Activated CD8-positive, alpha-beta memory T cell treated with anti-CD3 and anti-CD28 coated beads, Interleukin-2, amount 50 U/mL, for 24 hours (primary cell): ENCODE measurements around the gene SS18.

Experiments
- DNase-seq: peaks from one replicate; pipeline ENCODE4 v3.0.0-alpha.2; 2020; ENCODE audit errors: extremely low read depth

Gene SS18

DNA sequence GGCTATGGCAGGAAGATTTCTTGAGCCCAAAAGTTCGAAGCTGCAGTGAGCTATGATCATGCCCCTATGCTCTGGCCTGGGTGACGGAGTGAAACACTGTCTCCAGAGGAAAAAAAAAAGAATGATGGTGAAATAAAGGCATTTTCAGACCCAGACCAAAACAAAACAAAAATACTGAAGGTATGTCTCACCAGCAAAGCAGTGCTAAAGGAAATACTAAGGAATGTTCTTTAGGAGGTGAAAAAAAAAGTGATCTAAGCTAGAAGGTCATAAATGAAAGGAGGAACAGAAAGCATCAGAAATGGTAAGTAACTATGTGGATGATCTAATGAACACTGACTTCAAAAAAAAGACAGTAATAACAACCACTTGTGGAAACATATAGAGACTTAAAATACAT is 18.7 kb downstream of the SS18 start:
- DNase-seq = no peak

DNA sequence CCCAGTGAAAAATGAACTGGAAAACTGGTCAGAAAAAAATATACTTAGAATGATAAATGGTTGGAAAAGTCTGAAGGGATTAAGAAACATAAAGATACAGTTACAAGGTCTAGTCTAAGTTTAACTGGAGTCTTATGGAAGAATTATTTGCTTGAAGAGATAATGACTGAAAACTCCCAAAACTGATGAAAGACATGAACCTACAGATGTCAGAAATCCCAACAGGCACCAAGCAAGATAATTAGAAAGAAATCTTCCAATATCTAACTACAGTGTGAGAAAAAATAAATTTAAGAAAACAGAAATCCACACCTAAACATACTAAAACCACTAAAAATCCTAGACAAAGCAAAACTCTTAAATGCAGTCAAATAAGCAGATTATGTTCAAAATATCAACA is 19.4 kb downstream of the SS18 start:
- no peak for DNase-seq

DNA sequence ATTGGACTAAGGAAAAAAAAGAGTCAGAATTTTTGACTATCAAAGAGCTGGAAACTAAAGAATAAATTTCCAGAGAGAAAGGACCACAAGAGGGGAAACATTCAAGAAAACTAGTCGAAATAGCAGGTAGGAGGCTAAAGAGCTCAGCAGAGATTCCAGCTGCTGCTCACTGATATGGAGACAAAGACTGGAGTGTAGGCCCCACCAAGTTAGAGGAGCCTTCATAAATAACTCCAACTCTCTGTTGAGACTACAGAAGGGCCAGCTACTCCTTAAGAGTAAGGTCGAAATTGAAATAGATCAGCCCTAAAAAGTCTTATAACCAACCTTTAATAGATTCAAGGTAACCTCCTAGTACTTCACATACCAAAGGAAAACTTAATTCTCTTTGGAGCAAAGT is 31.1 kb downstream of the SS18 start:
- no peak for DNase-seq

DNA sequence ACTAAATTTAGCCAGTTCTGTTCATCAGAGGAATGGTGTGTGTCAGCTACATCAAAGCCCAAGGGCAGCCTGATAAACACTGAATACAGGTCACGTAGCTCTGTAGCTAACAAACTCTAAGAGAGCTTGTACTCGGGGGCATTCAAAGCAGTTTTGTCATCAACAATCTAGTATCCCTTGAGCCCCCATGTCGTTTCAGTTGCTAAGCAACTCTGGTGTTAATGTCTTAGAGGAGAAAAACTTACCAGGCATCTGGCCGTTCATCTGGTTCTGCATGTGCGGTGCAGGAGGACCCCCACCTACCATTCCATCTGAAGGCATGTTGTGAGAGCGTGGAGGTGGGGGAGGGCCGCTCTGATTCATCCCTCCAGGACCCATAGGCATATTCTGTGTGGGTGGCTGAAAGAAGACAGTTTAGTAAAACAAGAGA is 33.1 kb downstream of the SS18 start:
- DNase-seq = no peak

DNA sequence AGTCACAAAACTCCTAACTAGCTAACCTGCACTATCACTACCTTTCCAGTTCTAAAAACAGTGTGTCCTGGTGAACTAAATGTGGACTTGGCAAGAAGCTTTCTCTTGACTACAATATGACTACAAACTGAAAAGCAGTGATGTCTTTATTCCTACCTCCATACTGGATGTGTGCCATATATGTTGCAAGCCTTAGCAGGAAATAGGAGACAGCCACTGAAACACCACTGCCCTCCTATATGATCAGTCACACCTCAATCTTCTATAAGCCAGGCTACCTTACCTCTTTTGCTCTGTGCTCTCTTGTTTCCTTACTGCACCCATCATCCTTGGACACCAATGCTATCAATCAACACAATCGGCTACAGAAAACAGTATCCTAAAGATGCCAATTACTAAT is 34.1 kb downstream of the SS18 start:
- DNase-seq = no peak

DNA sequence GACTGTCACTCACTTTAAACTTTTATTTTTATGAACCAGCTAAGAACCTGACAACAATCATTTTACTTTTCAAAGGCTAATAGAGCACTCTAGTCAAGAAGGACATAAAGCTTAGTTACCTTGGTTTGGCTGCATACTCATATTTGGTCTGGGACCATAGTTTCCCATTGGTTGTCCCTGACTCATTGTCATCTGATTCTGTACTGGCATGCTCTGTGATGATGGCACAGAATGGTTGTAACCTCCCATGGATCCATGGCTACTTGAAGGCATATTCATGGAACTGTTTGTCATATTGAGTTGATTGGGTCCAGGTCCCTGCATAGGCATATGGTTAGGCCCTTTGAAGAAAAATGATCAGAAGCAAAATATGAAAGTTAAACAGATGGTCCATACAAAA is 37.9 kb downstream of the SS18 start:
- DNase-seq = no peak

DNA sequence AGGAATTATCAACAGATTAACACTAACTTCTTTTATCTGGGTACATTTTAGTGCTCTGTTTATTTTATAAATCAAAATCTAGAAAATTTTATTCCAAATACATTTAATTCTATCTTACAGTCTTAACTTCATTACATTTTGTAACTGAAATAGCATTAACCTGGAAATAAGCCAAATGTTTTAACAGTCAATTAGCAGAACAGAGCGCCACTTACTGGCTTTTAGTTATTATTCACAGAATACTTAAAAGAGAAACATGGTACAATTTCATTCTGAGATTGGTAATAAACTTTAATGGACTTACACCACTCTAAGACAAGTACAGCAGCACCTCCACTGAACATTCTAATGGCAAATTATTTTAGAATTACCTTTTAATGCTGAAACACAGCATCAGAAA is 38.6 kb downstream of the SS18 start:
- DNase-seq = no peak

DNA sequence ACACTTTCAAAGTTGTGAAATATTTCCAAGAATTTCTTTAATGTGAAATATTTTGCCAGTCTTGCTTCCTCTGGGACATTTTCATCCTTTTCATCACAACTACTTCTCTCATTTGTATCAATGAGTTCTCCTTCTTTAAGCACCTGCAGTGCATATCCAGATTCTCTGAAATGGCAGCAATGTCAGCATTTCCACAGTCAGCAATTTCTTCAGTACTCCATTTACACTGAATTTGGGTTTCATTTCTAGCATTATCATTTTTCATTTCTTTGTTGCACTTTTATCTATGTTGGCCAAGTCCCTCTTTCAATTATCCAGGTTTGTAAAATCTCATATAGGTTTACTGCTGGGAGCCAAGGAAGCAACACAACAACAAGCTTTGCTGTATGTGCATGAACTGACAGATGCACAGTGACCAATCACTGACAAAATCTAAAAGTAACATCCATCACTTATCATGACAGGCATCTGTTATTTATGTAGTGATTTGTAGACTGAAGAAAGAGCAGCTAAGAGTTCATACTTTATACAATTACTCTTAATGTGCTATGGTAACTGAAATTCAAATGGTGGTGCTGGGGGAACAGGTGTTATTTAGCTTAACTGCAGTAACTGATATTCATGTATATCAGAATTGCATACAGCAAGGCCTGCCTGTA is 43.9 kb downstream of the SS18 start:
- DNase-seq = no peak

DNA sequence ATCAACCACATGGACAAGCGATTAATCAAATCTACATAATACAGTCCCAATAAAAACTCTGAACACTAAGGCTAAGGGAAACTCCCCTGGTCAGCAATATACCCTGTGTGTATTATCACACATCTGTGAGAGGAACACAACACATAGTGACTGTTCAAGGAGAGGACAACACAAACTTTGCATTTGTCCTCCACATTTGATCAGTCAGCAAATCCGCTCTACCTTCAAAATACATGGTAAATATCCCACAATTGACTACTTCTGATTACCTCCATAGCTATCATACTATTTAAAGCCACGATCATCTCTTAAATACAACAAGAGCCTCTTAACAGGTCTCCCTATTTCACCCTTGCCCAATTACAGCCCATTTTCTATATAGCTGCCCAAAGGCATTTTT is 45.6 kb downstream of the SS18 start:
- DNase-seq = no peak

DNA sequence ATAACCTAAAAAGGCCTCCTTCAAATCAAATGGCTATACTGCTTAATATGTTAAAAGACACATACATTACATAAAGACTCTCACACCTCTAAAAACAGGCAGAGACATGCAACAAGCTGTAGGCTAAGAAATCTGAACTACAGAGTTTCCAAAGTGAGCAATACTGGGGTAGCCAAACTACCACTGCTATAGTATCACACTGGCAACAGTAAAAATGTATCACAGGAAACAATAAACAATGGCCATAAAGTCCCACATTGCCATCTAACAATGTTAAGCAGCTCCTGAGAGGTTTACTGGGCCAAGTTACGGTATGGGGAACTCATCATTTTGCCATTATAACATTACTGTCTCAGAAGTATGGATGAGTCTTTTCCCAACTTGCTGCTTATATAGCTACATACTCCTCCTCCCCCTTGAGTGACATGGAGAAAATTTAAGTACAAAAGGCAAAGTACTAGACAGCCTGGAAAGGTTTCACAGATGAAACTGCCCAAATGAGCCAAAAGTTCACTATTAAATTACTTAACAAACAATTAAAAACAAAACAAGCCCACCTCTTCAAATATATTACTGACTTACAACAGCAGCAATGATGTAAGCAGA is 50.3 kb downstream of the SS18 start:
- no peak for DNase-seq

DNA sequence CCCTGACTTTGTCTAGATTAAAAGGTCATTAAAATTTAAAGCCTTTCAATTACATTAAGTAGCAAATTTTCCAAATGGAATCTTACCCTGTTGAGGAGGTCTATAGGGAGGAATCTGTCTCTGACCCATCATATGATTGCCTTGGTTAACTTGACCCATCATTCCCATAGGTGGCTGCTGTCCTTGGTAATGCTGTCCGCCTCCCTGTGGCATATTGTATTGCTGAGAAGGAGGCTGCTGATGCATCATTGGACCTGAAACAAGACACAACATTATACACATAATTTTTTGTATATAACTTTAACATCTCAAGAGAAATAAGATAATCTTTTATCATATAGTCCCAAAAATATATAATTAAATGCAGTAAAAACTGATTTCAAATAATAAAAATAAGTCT is 51.2 kb downstream of the SS18 start:
- DNase-seq = no peak

DNA sequence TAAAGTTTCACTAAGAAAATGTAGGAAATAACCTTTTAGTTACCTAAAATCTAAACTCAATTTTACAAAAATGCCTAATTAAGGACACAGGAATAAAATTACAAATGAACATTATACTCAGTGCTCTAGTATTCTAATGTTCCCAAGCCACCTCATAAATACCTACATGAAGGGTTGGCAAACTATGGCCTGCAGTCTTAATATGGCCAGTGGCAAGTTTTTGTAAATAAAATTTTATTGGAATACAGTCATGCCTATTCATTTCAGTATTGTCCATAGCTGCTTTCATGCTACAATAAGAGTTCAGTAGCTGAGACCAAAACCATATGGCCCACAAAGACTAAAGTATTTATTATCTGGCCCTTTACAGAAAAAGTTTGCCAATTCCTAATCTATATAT is 53.8 kb downstream of the SS18 start:
- no peak for DNase-seq

DNA sequence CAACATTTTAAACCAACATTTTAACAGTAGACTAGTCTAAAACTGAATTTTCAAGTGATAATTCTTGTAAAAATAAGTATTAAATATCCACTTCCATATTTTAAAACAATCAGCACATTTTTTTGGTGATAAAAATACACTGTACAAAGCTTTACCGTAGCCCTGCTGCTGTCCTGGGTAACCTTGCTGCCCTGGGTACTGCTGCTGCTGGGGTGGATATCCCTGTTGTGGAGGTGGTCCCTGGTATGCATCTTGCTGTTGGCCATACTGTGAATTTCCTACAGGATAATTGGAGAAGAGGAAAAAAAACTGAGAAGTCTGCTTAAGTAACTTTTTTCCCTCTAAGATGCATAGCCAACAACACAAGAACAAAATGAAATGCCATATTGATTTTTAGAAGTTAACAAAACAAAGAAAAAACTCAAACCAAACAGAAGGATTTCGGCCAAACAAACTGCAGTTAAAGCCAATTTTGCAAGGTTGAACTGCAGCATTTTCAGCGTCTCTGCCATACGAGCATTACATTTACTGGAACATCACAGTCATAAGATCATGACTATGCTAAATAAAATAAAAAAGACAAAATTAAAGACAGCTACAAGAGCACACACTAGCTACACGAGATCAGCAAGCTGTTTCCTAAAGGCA is 55.4 kb downstream of the SS18 start:
- no peak for DNase-seq

DNA sequence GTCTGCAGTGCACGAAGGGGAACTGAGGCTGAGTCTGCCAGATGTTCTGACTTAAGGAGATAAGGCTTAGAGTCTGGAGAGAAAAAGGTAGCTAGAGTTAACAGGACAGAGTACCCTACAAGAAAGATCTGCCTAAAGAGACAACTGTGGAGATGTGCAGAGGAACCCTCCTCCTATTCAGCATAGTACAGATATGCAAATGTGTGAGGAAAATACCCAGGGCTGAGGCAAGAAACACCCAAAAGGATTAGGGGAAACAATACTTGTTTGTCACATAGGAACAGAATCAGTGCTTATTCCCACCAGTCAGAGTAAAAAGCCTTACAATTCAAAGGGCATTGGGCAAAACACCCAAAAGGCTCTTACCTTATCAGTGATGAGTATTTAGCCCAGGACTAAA is 67.8 kb downstream of the SS18 start:
- no peak for DNase-seq

DNA sequence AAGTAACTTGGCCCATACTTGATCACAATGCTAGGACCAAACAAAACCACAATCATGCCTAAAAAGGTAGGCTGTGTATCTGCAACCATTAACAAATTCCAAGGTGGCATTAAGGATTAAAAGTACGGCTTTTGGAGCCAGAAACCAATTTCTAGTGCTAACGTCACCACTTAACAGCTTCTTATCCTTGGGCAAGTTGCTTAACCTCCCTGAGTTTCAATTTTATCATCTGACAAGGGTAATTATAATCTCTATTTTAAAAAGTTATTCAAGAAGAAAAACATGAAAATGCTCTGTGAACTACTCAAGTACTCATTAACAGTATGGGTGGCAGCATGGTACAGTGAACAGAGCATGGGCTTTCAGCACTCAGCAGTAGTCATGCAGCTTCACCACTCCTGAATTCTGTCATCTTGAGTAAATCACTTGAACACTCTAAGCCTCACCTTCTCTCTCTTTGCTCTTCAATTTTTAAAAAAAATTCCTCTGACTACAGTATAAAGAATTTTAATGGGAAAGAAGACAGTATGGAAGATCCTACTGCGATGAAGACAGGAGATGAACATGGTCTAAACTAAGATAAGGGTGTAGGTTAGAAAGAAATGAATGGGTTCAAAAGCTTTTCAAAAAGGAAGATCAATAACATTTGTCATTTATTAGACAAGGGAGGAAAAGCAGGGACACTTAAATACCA is 69.2 kb downstream of the SS18 start:
- no peak for DNase-seq

DNA sequence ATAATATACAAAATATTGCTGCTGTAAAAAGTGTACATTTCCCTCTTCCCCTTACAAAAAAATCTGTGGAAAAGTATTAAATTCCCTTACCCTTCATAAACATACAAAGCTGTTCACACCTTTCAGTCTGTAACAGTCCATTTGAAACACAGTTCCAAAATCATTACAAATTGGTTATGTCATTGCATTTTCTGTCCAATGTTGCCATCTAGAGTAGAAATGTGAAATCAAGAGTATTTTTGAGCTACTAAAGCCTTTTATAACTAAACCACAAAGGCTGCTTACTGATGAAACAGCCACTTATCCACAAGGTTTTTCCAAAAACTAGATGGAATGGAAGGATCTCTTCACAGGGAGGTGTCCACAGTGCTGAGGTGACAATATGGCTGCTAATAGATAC is 72.5 kb downstream of the SS18 start:
- DNase-seq = no peak

DNA sequence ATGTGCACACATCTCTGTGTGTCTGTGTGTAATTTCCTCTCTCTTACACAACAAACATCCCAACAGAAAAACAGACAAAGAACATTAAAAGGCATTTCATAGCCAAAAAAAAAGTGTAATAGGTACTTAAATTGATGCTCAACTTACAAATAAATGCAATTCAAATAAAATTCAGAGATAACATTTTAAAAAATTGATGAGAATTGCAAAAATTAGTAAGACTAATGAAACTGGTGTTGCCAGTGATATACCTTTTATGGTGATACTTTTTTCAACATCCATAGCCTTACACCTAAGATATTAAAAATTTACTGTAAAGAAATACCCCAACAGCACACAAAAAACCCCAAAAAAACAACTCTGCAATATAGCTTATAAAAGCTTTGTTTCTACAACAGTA is 76.0 kb downstream of the SS18 start:
- DNase-seq = no peak

DNA sequence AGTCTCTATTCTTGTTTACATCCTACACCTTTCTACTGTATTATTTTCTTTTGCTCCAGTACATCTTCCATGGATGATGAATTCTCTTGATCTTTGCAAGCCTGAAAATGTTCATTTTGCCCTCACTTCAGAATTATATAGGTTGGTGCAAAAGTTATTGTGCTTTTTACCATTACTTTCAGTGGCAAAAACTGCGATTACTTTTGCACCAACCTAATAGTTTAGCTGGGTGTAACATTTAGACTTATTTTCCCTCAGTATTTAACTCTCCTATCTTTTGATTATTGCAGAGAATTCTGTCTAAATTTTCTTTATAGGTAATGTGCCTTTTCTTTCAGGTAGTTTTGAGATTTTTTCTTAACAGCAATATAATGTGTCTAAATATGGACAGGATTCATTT is 81.8 kb downstream of the SS18 start:
- DNase-seq = no peak

DNA sequence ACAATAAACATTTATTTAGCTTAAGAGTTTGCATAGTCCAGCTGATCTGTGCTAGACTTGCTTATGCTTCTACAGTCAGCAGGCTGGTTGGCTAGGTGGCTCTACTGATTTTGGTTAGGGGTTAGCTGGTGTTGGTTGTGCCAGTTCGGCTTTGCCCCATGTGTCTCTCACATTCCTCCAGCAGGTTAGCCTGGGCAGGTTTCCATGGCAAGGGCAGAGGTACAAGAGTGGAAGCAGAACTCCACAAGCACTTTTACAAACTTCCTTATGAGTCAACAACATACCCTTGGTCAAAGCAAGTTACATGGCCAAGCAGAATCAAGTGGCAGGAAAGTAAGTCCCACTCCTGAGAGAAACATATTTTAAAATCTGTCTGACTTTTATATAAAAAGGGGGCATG is 82.3 kb downstream of the SS18 start:
- no peak for DNase-seq

DNA sequence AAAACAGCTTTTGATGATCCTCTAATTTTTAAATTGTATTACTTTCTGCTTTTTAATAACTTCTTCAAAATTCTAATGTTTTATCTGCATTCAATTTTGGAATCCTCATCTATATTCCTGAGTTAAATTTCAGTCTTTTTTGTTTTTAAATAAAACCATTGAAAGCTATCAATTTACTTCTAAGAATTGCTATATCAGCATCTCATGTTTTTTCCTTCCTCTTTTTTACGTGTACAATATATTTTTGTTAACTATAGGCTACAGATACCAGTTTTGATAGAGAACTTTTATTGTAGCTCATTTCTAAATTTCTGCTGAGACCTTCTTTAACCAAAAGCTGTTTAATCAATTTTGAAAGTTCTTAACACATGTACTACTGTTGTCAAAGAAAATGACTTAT is 84.5 kb downstream of the SS18 start:
- no peak for DNase-seq

DNA sequence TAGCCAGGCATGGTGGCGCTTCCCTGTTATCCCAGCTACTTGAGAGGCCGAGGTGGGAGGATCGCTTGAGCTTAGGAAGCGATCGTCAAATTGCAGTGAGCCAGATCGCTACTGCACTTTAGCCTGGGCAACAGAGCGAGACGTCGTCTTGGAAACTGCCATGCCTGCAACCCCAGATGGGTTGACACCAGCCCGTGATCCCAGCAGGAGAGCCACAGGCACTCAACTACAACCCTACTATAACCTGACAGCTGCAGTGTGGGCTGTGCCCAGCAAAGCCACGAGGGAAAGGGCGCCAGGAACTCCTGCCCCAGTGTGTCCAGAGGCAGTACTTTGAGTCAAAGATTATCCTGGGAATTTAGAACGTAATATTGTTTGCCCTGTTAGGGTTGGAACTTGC is 85.6 kb downstream of the SS18 start:
- DNase-seq = no peak

DNA sequence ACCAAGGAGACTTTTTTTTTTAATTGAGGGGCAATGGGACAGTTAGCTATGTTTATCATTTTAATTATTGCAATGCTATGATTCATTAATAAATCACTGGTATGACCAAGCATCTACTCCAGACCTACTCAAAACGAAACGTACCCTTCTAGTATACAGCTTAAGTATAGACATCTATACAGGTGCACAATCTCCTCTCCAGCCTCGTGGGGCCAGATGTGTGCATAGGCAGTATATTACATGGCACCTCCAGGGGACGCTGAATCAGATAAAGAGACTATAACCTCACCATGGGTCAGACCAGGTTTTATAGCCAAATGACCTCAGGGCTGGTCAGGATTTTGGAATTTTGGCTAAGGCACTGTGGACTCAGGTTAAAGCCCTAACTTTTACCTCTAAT is 86.6 kb downstream of the SS18 start:
- DNase-seq = no peak

DNA sequence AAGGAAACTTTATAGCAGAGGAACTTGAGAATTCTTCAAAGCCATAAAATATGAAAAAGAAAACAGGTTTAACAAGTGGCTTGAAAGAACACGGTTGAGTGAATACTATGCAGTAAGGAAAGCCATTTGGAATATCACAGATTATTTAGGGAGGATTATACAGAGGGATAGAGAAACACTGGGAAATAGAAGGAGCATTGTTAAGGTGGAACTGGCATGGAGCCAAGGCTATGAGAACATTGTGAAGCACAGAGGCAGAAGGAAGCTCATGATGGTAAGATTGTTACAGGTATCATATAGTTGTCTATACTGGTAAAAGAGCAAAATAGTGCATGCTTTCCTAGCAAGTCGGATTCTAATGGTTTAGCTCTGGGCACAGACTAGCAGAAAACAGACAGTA is 87.1 kb downstream of the SS18 start:
- DNase-seq = no peak
